Gastrocnemius medialis (tissue), 4 donors: Measurements from ENCODE around the gene AQP12A.
"Not testable (repeated sequence)": the region's sequence is repeated elsewhere in the genome, so short reads cannot be mapped to it uniquely, and the experiment has no call there.

Source experiments
- CTCF ChIP-seq, 5 experiments: fragments of 450-650 bp in 3 of 5; fragments of 200-600 bp in 2 of 5; sonication (generic) in 2 of 5; IDR thresholded peaks in 4 of 5; conservative IDR thresholded peaks in 1 of 5; 1 replicate in 4 of 5; 2 replicates in 1 of 5; pipeline ENCODE4 v1.5.1; 2016 to 2019; ENCODE audit warnings: antibody characterized with exemption in 5 of 5, mild to moderate bottlenecking in 3 of 5, moderate library complexity in 3 of 5
- POLR2A ChIP-seq, 2 donors: fragments of 450-650 bp; IDR thresholded peaks; one replicate each; pipeline ENCODE4 v1.6.1; 2017; ENCODE audit warnings: antibody characterized with exemption in 2 of 2, mild to moderate bottlenecking in 2 of 2, moderate library complexity in 2 of 2

- TF ChIP-seq CTCF (IDR thresholded peaks at IDR 0.05 in 4 of 5, conservative IDR thresholded peaks at IDR 0.05 in 1 of 5); POLR2A (IDR thresholded peaks at IDR 0.05): not testable (repeated sequence)
Measured at GRCh38 chr2:240694304-240694703, 2.6 kb downstream of the AQP12A start.
